ENCODE data around the gene DNM2.
"Not testable (repeated sequence)": the region's sequence is repeated elsewhere in the genome, so short reads cannot be mapped to it uniquely, and the experiment has no call there.

The DNM2 gene

DNA sequence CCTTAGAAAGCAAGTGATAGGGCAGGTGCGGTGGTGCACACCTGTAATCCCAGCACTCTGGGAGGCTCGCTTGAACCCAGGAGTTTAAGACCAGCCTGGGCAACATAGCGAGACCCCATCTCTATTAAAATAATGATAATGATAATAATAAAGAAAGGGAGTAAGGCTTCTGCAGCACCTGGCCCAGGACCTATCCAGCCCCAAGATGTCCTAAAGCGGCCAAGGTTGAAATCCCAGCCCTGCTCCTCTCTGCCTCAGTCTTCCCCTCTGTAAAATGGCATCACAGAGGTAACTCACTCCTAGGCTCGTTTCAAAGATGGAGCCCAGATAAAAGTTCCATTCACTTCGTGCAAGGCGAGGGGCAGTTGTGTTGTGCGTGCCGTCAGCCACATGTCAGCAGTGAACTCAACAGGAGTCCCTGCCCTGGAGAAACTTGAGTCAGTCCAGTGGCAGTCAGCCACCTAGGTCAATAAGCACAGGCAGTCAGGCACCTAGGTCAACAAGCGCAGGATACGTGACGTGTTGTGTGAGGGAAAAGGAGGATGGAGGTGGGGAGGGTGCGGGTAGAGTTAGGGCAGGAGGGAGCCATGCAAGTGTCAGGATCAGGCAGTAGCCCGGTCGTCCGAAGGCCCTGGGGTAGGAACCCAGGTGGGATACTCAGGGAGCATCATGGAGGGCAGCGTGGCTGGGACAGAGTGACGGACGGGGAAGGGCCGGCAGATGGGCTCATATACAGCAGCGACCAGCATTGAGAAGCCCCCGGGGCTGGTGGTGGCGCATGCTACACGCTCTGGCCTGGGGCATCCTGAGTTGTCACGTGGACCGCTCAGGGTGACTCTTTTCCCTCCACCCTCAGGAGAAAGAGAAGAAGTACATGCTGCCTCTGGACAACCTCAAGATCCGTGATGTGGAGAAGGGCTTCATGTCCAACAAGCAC is 101.5 kb downstream of the DNM2 start:
- DNase-seq, result no peak

GRCh38 chr19:10820173-10820572 is 102.3 kb downstream of the DNM2 start:
- DNase-seq, result no peak

DNA sequence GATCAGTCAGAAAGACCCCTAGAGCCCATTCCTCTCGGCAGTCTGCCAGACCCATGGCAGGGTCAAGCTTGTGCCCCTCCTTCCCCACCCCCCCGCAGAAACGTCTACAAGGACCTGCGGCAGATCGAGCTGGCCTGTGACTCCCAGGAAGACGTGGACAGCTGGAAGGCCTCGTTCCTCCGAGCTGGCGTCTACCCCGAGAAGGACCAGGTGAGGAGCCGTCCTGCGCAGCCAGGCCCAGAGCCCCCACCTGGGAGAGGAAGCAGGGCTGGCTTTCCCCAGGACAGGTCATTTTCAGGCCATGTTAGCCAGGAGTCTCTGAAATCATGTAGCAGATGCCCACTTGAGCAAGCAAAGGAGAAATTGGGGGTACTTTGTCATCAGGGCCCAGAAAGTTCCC is 105.8 kb downstream of the DNM2 start:
- DNase-seq, result no peak

- DNase-seq, result no peak
Measured at GRCh38 chr19:10826231-10826630, 108.4 kb downstream of the DNM2 start.

DNA sequence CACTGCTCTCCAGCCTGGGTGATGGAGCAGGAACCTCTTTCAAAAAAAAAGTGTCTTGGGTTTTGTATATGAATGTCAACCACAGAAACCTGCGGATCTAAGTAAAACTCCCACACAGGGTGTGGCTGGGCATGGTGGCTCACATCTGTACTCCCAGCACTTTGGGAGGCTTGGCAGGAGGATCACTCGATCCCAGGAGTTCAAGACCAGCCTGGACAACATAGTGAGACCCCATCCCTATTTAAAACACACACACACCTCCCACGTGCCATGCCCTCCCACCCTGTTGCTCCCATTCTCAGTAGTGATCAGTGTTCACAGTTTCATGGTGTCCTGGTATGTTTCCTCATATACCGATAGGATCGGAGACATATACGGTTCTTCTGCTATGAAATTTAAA is 109.0 kb downstream of the DNM2 start:
- DNase-seq, result no peak

DNA sequence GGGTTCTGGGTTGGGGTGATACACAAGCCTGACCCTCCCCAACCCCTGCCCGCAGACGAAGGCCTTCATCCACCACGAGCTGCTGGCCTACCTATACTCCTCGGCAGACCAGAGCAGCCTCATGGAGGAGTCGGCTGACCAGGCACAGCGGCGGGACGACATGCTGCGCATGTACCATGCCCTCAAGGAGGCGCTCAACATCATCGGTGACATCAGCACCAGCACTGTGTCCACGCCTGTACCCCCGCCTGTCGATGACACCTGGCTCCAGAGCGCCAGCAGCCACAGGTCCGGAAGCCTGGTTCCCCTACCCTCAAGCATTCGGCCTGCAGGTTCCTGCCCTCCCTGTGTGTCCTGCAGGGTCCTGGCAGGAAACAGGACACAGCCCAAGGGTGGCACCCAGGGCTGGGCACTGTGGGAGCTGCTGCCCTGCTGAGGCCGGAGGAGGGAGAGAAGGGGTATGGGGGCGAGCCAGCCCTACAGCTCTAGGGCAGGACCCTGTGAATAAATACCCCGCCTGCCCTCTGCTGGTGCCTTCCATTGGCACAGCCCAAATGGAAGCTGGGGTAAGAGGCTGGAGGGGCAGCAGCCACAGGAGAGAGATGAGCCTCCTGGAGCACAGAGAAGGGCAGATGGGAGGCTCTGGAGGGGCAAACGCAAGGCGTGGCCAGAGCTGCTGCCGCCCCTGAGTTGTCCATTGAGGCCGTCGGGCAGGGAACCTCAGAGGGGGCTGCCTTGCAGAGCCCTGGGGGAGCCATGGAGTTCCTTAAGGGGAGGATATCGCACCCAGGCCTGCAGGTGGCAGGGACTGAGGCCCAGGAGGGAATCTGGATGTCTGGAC is 111.3 kb downstream of the DNM2 start:
- no peak for DNase-seq

DNA sequence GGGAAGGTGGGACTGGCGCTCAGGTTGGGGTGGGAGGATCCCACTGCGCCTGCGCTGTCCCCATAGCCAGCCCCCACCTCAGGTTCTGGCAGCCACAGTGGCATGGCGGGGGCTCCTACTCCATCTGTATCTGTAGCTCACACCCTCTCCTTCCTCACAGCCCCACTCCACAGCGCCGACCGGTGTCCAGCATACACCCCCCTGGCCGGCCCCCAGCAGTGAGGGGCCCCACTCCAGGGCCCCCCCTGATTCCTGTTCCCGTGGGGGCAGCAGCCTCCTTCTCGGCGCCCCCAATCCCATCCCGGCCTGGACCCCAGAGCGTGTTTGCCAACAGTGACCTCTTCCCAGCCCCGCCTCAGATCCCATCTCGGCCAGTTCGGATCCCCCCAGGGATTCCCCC is 112.1 kb downstream of the DNM2 start:
- DNase-seq, result no peak

DNA sequence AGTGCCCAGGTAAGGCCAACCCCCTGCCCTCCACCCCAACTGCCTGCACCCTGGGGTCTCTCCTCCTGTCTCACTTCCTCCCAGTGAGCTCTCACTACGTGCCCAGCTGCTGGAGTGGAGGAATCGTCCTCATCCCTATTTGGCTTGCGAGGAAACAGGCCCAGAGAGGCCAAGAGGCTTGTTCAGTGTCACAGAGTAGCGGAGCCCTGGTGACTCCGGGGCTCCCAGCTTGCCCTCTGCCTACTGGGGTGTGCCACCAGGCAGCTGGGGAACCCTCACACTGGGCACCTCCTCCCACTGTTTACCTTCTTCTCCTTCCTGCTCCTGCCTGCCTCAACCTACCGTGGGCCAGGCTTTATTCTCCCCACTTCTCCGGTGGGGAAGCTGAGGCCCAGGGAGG is 112.5 kb downstream of the DNM2 start:
- DNase-seq, result no peak

- no peak for DNase-seq
Measured at GRCh38 chr19:10830931-10831779, 113.3 kb downstream of the DNM2 start.

DNA sequence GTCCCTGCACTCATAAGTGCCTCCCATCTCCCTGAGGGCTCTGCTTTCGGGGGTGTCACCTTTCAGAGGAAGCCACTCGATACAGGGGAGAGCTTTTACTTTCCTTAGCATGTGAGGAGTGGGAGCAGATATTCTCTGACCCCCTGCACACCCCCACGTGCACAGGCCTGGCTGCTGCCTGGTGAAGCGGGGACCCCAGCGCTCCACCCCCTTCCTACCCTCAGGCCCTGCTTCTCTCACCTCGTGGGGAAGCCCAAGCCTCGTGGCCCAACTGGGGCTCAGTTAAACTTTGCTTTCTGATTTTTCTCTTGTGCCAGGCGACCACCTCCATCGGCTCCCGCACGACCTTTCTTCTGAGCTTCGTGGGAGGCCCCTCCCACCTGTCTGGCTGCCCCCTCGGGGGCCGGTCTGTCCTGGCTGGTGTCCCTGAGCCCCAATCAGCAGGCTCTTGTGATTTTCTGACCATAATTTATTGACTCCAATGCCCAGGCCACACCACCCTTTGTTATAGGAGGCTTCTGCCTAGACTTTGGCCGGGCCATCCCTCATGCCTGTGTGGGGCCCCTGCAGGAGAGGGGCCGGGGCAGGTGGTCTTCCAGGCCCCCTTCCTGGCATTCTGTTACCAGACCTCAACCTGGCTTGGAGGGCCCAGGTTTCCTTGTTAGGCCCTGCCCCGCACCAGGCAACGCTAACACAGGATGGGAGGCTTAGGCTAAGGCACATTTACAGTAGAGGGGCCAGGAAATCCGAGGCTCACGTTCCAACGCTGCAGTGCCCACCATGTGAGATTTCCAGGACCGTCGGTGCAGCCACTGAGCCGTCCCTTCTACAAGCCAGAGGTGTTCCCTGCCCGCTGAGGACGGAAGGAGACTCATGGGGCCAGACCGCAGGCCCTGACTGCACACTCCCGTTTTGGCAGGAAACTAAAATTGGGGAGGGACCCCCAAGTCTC is 114.4 kb downstream of the DNM2 start:
- no peak for DNase-seq

GRCh38 chr19:10832939-10833296 is 115.0 kb downstream of the DNM2 start:
- DNase-seq, result no peak

DNA sequence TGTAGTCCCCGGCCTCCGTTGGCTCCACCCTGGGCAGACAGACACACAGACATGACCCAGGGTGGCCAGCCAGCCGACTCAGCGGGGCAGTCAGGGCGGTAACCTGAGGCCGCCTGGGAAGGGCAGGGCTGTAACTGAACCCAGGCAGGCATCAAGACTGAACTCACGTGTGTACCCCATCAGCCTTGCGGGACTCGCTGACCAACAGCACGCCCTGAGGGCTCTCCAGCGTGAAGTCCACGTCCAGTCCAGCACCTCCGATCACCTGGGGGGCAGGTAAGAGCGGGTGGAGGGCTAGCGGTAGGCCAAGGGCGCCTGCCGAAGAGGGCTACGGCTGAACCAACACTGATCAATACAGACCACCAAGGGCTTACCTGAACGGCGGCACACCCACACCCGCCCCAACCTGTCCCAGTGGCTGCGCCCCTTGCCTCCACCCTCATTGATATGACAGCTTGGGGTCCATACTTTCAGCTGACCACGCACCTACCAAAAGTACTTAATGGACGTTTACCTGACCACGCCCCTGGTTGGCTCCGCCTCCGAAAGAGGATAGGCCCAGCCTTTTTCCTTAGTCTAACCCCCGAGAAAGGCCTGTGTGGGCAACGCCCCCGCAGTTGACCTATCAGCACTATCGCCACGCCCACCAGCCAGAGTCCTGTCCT is 117.3 kb downstream of the DNM2 start:
- no peak for DNase-seq

- DNase-seq, result peak; percentile 88
Measured at GRCh38 chr19:10835754-10836478, 118.0 kb downstream of the DNM2 start, which contains the start of gene TMED1. TSS of gene TMED1 (minus strand) at chr19:10836212. CDS start at chr19:10836191, 21 bp downstream.

GRCh38 chr19:10836479-10837330 is 118.8 kb downstream of the DNM2 start:
- DNase-seq, result no peak

DNA sequence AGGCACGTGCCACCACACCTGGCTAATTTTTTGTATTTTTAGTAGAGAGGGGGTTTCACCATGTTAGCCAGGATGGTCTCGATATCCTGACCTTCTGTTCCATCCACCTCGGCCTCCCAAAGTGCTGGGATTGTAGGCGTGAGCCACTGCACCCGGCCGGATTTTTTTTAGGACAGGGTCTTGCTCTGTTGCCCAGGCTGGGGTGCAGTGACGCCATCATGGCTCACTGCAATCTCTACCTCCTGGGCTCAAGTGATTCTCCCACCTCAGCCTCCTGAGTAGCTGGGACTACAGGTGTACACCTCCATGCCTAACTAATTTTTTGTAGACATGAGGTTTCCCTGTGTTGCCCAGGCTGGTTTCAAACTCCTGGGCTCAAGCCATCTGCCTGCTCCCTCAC is 119.8 kb downstream of the DNM2 start:
- not testable (repeated sequence) for DNase-seq

GRCh38 chr19:10838377-10838776 is 120.5 kb downstream of the DNM2 start:
- DNase-seq, result no peak

GRCh38 chr19:10839114-10840050 is 121.5 kb downstream of the DNM2 start:
- DNase-seq, result no peak

GRCh38 chr19:10842788-10843187 is 124.9 kb downstream of the DNM2 start:
- DNase-seq, result no peak

All from SIG-M5 (cell line).